Measurements from ENCODE around the gene CCM2L. TPM values are rescaled to one million over a fixed set of nuclear protein-coding genes. Genes with fewer than 3 reads are reported as not detected.

CCM2L gene
- total and polyA plus RNA-seq, 10 of the 15 experiments (the other 5 are each of a cell fraction or from before 2014, with no cell fraction given): not detected

DNA sequence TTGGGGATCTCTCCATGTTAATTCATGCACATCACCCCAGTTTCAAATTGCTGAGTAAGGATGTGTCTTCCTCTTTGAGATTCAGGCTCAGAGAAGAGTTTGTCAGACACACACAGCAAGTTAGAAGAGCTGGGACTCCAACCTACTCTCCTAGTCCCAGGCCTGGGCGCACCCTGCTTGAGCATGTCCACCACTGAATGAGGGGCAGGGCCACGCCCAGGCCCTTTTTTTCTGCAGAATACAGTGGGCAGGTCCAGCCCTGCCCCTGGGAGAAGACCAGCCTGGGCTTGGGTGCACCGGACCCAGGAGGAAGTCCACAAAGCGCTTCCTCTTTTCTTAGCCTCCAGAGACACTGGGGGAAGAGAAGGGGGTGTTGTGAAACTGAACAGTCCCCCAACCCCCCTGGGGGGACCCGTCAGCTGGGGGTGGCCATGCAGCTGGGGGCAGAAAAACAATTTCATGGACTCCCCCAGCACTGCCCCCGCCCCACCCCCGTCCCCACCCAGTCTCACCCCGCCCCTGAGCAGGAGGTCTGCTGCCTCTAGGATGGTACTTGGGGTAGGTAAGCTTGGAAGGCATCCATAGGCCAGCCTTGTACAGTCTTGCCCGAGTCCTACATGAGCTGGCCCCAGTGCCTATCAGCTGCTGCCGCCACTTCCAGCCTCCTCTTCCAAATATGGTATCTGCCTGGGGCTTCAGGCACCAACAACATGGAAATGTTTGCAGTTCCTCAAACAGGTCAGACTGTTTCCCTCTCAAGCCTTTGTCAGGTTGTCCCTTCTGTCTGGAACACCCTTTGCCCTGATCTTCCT is 30.1 kb downstream of the CCM2L start (continued):
- TF ChIP-seq, protein P1, sequence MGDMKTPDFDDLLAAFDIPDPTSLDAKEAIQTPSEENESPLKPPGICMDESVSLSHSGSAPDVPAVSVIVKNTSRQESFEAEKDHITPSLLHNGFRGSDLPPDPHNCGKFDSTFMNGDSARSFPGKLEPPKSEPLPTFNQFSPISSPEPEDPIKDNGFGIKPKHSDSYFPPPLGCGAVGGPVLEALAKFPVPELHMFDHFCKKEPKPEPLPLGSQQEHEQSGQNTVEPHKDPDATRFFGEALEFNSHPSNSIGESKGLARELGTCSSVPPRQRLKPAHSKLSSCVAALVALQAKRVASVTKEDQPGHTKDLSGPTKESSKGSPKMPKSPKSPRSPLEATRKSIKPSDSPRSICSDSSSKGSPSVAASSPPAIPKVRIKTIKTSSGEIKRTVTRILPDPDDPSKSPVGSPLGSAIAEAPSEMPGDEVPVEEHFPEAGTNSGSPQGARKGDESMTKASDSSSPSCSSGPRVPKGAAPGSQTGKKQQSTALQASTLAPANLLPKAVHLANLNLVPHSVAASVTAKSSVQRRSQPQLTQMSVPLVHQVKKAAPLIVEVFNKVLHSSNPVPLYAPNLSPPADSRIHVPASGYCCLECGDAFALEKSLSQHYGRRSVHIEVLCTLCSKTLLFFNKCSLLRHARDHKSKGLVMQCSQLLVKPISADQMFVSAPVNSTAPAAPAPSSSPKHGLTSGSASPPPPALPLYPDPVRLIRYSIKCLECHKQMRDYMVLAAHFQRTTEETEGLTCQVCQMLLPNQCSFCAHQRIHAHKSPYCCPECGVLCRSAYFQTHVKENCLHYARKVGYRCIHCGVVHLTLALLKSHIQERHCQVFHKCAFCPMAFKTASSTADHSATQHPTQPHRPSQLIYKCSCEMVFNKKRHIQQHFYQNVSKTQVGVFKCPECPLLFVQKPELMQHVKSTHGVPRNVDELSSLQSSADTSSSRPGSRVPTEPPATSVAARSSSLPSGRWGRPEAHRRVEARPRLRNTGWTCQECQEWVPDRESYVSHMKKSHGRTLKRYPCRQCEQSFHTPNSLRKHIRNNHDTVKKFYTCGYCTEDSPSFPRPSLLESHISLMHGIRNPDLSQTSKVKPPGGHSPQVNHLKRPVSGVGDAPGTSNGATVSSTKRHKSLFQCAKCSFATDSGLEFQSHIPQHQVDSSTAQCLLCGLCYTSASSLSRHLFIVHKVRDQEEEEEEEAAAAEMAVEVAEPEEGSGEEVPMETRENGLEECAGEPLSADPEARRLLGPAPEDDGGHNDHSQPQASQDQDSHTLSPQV (IDR thresholded peaks at IDR 0.05): no peak
- peak; percentile 54; the same call in 1 of the 2 replicates for TF ChIP-seq GATAD2B (conservative IDR thresholded peaks at IDR 0.05; ENCODE audit: low read depth)
- peak; percentile 77 for TF ChIP-seq DPF2 (IDR thresholded peaks at IDR 0.05)
- TF ChIP-seq EED (IDR thresholded peaks at IDR 0.05; ENCODE audit: low read depth): 0 out of 2 replicates have a peak, but pooled peaks have one; percentile 25
- TF ChIP-seq SP1 (IDR thresholded peaks at IDR 0.05; ENCODE audit: low read depth, low read length): peak; percentile 31
- TF ChIP-seq CREB1 (IDR thresholded peaks at IDR 0.05; ENCODE audit: low read depth): no peak
- TF ChIP-seq, protein P2, sequence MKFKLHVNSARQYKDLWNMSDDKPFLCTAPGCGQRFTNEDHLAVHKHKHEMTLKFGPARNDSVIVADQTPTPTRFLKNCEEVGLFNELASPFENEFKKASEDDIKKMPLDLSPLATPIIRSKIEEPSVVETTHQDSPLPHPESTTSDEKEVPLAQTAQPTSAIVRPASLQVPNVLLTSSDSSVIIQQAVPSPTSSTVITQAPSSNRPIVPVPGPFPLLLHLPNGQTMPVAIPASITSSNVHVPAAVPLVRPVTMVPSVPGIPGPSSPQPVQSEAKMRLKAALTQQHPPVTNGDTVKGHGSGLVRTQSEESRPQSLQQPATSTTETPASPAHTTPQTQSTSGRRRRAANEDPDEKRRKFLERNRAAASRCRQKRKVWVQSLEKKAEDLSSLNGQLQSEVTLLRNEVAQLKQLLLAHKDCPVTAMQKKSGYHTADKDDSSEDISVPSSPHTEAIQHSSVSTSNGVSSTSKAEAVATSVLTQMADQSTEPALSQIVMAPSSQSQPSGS (IDR thresholded peaks at IDR 0.05; ENCODE audit: low read length): no peak
- no peak for TF ChIP-seq YBX1 (IDR thresholded peaks at IDR 0.05)
